Thyroid gland (tissue), 4 donors: Measurements from ENCODE around the gene EML3. TPM values are rescaled to one million over a fixed set of nuclear protein-coding genes. Genes with fewer than 3 reads are reported as not detected.

Experiments used
- DNase-seq, 2 donors: peaks; one replicate each; pipeline ENCODE4 v3.0.0-alpha.2; 2019
- H3K27ac ChIP-seq, 3 donors: fragments of 200-600 bp; sonication (generic); 1 replicate in 2 of 3; 2 replicates in 1 of 3; pipeline ENCODE4 v1.5.1; 2016 to 2019; ENCODE audit warnings: mild to moderate bottlenecking in 1 of 3, moderate library complexity in 1 of 3
- H3K27me3 ChIP-seq: fragments of 200-600 bp; sonication (generic); one replicate; pipeline ENCODE4 v1.5.1; 2019
- H3K36me3 ChIP-seq, 2 donors: fragments of 200-600 bp; sonication (generic); one replicate each; pipeline ENCODE4 v1.5.1; 2016 to 2019
- H3K4me1 ChIP-seq, 2 donors: fragments of 200-600 bp; sonication (generic); one replicate each; pipeline ENCODE4 v1.5.1; 2017 to 2019
- H3K4me3 ChIP-seq, 3 donors: fragments of 200-600 bp; sonication (generic); replicated peaks in 1 of 3; 1 replicate in 2 of 3; 2 replicates in 1 of 3; pipeline ENCODE4 v1.5.1; 2016; ENCODE audit warnings: mild to moderate bottlenecking in 1 of 3
- H3K9me3 ChIP-seq: fragments of 200-600 bp; sonication (generic); one replicate; pipeline ENCODE4 v1.5.1; 2017
- POLR2A ChIP-seq, 2 donors: fragments of 450-650 bp; IDR thresholded peaks; one replicate each; pipeline ENCODE4 v1.6.1; 2017; ENCODE audit warnings: antibody characterized with exemption in 2 of 2, mild to moderate bottlenecking in 2 of 2, moderate library complexity in 1 of 2
- WGBS, 2 donors: methylation state at CpG; one replicate each; pipeline ENCODE4 v1.1.5; 2017; 5-methylcytosine and 5-hydroxymethylcytosine counted together
- intact Hi-C: fragments of 100-400 bp; cut with DNase I; formaldehyde crosslinking; loops from one replicate; pipeline ENCODE4 v1.15.1; 2023
- total RNA-seq, 4 donors: library from RNA; depleted of rRNA; stranded (reverse); fragments of >200 nt; gene quantifications; one replicate each; pipeline ENCODE4 v1.2.3, GENCODE V29; 2016
- TF ChIP-seq, protein P1 (sequence below), 6 experiments: fragments of 200-600 bp in 3 of 6; fragments of 450-650 bp in 3 of 6; sonication (generic) in 3 of 6; IDR thresholded peaks; one replicate each; pipeline ENCODE4 v1.5.1; 2016 to 2019; ENCODE audit warnings: antibody characterized with exemption in 6 of 6, mild to moderate bottlenecking in 2 of 6, inconsistent platforms in 1 of 6, moderate library complexity in 1 of 6

Gene EML3
- total RNA-seq, 4 donors from 2014 or later: 28.3 to 58.0 (median 46.6) TPM

DNA sequence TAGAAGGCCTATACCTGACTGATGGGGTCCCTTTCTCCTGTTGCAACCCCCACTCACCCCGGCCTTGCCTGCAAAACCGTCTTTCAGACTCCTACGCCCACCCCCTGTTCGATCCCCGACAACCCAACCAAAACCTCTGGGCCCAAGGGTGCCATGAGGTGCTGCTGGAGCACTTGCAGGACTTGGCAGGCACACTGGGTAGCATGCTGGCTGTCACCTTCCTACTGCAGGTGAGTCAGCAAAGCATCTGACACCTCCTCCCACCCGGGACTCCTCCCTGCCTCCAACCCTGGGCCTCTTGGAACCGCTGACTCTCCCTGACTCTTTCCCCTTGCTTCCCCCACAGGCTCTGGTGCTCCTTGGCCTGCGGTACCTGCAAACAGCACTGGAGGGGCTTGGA is 1.7 kb upstream of the EML3 start:
- no peak for DNase-seq
- H3K27me3 ChIP-seq: no peaks in the 10 kb centered on the region
- H3K4me3 ChIP-seq: no peak overlapping the region
- intact Hi-C loops: no loop called here
- no peaks in the 10 kb centered on the region for H3K9me3 ChIP-seq
- TF ChIP-seq, protein P1, sequence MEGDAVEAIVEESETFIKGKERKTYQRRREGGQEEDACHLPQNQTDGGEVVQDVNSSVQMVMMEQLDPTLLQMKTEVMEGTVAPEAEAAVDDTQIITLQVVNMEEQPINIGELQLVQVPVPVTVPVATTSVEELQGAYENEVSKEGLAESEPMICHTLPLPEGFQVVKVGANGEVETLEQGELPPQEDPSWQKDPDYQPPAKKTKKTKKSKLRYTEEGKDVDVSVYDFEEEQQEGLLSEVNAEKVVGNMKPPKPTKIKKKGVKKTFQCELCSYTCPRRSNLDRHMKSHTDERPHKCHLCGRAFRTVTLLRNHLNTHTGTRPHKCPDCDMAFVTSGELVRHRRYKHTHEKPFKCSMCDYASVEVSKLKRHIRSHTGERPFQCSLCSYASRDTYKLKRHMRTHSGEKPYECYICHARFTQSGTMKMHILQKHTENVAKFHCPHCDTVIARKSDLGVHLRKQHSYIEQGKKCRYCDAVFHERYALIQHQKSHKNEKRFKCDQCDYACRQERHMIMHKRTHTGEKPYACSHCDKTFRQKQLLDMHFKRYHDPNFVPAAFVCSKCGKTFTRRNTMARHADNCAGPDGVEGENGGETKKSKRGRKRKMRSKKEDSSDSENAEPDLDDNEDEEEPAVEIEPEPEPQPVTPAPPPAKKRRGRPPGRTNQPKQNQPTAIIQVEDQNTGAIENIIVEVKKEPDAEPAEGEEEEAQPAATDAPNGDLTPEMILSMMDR (IDR thresholded peaks at IDR 0.05): no peak
- no peak for TF ChIP-seq POLR2A (IDR thresholded peaks at IDR 0.05)
- WGBS, 2 donors: 78 to 85% methylated on average over 8 of the region's 8 CpGs
- peaks cover 10 to 21% of the 10 kb centered on the region in 2 donors for H3K4me1 ChIP-seq
- H3K36me3 ChIP-seq: peaks cover 0 to 8% of the 10 kb centered on the region in 2 donors
- H3K27ac ChIP-seq: no peak overlapping the region

DNA sequence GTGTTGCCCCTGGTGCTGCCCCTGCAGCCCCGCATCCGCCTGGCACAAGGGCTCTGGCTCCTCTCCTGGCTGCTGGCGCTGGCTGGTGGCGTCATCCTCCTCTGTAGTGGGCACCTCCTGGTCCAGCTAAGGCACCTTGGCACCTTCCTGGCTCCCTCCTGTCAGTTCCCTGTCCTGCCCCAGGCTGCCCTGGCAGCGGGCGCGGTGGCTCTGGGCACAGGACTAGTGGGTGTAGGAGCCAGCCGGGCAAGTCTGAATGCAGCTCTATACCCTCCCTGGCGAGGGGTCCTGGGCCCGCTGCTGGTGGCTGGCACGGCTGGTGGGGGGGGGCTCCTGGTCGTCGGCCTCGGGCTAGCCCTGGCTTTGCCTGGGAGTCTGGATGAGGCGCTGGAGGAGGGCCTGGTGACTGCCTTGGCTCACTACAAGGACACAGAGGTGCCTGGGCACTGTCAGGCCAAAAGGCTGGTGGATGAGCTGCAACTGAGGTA is 760 bp upstream of the EML3 start:
- intact Hi-C loops: no loop called here
- TF ChIP-seq POLR2A (IDR thresholded peaks at IDR 0.05): no peak
- TF ChIP-seq, protein P1 (IDR thresholded peaks at IDR 0.05): no peak
- Histone ChIP-seq H3K4me3 (no peak overlapping the region), H3K27me3 (no peaks in the 10 kb centered on the region), H3K4me1 (peaks cover 10 to 21% of the 10 kb centered on the region in 2 donors), H3K27ac (peak overlapping the region; percentile 36 to 95 (median 87)), H3K36me3 (peaks cover 2 to 8% of the 10 kb centered on the region in 2 donors), H3K9me3 (no peaks in the 10 kb centered on the region)
- no peak for DNase-seq
- WGBS, 2 donors: 39% methylated on average over 3 of the region's 15 CpGs; no CpG with 5 or more reads in 1 of the 2 donors

DNA sequence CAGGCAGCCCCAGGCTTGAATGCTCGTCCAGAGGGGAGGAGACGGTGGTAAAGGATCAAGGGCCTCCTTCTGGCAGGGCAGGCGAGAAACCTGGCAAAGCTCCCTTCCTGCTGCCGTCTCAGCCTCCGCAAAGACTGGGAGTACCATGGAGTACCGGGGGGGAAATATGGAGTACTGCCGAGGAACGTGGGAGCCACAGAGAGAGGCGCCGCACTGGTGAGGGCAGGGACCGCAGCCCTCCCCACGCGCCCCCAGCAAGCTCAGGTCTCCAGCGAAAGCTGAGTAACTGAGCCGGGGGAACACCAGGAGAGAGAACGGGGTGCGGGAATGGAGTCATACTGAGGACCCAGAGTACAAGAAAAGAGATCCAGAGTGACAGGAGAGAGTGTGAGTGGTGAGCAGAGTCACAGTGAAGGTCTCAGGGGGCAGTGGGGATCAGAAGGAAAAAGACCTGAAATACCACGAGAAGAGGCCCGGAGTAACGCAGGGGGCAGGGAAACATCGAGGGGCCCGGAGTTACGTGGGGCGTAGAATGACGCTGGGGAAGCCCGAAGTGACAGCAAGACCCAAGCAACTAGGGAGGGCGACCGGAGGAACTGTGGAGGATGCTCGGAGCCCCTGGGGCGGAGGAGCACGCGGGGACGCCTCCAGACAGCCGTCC is 740 bp downstream of the EML3 start:
- peak overlapping the region; percentile 13 to 65 (median 55) for H3K4me3 ChIP-seq
- H3K27me3 ChIP-seq: no peaks in the 10 kb centered on the region
- peaks cover 1 to 4% of the 10 kb centered on the region in 2 donors for H3K36me3 ChIP-seq
- intact Hi-C loops: no loop called here
- DNase-seq: peak; percentile 67 to 72
- peaks cover 10 to 21% of the 10 kb centered on the region in 2 donors for H3K4me1 ChIP-seq
- WGBS, 2 donors: 0 to 1% methylated on average over 27 to 34 of the region's 34 CpGs
- peak overlapping the region; percentile 87 to 96 (median 95) for H3K27ac ChIP-seq
- no peaks in the 10 kb centered on the region for H3K9me3 ChIP-seq
- TF ChIP-seq POLR2A (IDR thresholded peaks at IDR 0.05): no peak
- TF ChIP-seq, protein P1 (IDR thresholded peaks at IDR 0.05): no peak

DNA sequence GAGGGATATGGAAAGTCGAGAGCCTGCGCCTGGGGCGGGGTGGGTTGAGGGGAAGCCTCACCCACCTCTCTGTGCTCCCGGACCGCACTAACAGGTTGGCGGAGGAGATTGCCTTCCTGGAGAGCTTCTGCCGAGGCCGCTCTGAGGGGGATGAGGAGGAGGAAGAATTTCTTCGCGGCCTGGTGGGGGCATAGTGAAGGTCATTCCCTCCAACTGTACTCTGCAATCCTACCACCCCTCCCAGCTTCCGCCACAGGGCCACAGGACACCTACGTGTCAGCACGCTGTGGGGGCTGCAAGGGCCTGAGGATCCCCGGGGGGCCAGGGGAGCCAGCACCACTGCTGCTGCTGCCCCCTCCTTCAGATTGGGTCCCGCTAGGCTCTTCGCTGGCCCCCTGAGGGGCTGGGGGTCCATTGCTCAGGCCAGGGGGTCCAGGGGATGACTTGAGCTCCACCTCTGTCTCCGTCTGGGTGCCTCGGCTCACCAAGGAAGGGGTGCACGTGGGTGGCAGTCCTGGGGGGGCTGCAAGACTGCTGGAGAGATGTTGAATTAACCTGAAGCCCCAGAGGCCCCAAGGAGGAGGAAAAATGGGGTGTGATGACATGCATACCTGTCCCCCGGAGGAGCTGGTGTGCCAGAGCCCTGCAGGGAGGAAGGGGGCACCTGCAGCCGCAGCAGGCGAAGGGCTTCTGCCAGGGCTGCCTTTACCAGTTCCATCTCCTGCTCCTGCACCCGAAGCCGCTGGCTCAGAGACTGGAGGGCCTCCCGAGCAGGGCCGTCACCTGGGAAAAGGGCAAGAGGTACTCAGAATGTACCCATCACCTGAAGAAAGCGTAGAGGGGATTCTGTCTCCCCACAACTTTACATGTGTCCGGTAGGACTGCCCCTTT is 1.5 kb downstream of the EML3 start:
- Histone ChIP-seq H3K27me3 (no peaks in the 10 kb centered on the region), H3K27ac (peak overlapping the region; percentile 87 to 96 (median 95)), H3K36me3 (peaks cover 0 to 4% of the 10 kb centered on the region in 2 donors), H3K4me1 (peaks cover 10 to 21% of the 10 kb centered on the region in 2 donors), H3K9me3 (no peaks in the 10 kb centered on the region), H3K4me3 (peak overlapping the region in 2 of 3 donors; percentile 13 to 55)
- 63 to 67% methylated on average over 21 to 25 of the region's 28 CpGs for WGBS, 2 donors
- TF ChIP-seq POLR2A (IDR thresholded peaks at IDR 0.05): no peak
- TF ChIP-seq, protein P1 (IDR thresholded peaks at IDR 0.05): no peak
- no peak for DNase-seq
- intact Hi-C loops: no loop called here
